Cardiac muscle cell (in vitro differentiated cells and primary cell): ENCODE measurements around the gene CFAP20DC. TPM values are rescaled to one million over a fixed set of nuclear protein-coding genes. Genes with fewer than 3 reads are reported as not detected.

Experiments used
- DNase-seq, 2 donors: peaks; one replicate each; pipeline versions ENCODE4 v3.0.0 to v3.0.0-alpha.2; 2010 to 2017; ENCODE audit warnings: low read depth in 1 of 2, low spot score in 1 of 2
- H3K27ac ChIP-seq: fragments of 200-600 bp; sonication (generic); 2 replicates; pipeline ENCODE4 v1.5.1; 2016
- H3K27me3 ChIP-seq: fragments of 200-600 bp; sonication (generic); 2 replicates; pipeline ENCODE4 v1.6.0; 2016; ENCODE audit warnings: control low read depth
- H3K36me3 ChIP-seq: fragments of 200-600 bp; sonication (generic); 2 replicates; pipeline ENCODE4 v1.5.1; 2016; ENCODE audit warnings: control low read depth
- H3K4me1 ChIP-seq: fragments of 200-600 bp; sonication (generic); 2 replicates; pipeline ENCODE4 v1.8.1; 2017; ENCODE audit warnings: low read depth, mild to moderate bottlenecking, mixed run types
- H3K4me3 ChIP-seq: fragments of 200-600 bp; sonication (generic); 2 replicates; pipeline ENCODE4 v1.5.1; 2016; ENCODE audit warnings: mild to moderate bottlenecking
- H3K9me3 ChIP-seq: fragments of 200-600 bp; sonication (generic); 2 replicates; pipeline ENCODE4 v1.5.1; 2017; ENCODE audit warnings: low read depth, mild to moderate bottlenecking, control low read depth
- polyA plus RNA-seq: library from polyadenylated mRNA; unstranded; fragments of >200 nt; fragmentation: Nextera tagmentation; extraction: Ambion mirVana; gene quantifications from 2 replicates; pipeline ENCODE4 v1.2.1, GENCODE V29; 2016
- total RNA-seq: library from RNA; depleted of rRNA; stranded (reverse); fragments of >200 nt; gene quantifications from 2 replicates; pipeline ENCODE4 v1.2.3, GENCODE V29; 2016
- TF ChIP-seq, protein P1 (sequence below): IDR thresholded peaks from 2 replicates; pipeline ENCODE4 v1.5.1; 2012; ENCODE audit warnings: low read depth, mild to moderate bottlenecking, low read length

Gene CFAP20DC
- total and polyA plus RNA-seq, 2 experiments from 2014 or later: 0.53 to 1.3 TPM

DNA sequence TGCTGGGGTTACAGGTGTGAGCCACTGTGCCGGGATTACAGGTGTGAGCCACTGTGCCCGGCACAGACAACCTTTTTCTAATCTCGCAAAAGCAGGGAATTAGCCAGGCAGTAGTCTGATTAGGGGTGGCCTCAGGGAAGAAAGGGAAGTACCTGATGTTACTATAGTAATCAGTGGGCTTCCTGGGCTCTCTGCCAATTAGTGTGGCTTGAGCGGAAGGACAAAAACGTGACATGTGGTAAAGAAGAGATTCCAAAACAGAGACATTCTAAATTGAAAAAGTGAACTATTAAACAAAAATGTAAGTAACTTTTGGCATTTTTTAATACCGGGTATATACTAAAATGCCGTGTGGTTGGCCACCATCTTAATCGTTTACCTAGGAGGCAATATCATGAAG, 48.1 kb downstream of the CFAP20DC start:
- H3K27me3 ChIP-seq: no peaks in the 10 kb centered on the region
- no peaks in the 10 kb centered on the region for H3K9me3 ChIP-seq
- no peak overlapping the region for H3K4me3 ChIP-seq
- H3K36me3 ChIP-seq: no peaks in the 10 kb centered on the region
- H3K4me1 ChIP-seq: no peaks in the 10 kb centered on the region
- TF ChIP-seq, protein P1, sequence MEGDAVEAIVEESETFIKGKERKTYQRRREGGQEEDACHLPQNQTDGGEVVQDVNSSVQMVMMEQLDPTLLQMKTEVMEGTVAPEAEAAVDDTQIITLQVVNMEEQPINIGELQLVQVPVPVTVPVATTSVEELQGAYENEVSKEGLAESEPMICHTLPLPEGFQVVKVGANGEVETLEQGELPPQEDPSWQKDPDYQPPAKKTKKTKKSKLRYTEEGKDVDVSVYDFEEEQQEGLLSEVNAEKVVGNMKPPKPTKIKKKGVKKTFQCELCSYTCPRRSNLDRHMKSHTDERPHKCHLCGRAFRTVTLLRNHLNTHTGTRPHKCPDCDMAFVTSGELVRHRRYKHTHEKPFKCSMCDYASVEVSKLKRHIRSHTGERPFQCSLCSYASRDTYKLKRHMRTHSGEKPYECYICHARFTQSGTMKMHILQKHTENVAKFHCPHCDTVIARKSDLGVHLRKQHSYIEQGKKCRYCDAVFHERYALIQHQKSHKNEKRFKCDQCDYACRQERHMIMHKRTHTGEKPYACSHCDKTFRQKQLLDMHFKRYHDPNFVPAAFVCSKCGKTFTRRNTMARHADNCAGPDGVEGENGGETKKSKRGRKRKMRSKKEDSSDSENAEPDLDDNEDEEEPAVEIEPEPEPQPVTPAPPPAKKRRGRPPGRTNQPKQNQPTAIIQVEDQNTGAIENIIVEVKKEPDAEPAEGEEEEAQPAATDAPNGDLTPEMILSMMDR: no peak
- H3K27ac ChIP-seq: no peak overlapping the region
- DNase-seq: no peak

DNA sequence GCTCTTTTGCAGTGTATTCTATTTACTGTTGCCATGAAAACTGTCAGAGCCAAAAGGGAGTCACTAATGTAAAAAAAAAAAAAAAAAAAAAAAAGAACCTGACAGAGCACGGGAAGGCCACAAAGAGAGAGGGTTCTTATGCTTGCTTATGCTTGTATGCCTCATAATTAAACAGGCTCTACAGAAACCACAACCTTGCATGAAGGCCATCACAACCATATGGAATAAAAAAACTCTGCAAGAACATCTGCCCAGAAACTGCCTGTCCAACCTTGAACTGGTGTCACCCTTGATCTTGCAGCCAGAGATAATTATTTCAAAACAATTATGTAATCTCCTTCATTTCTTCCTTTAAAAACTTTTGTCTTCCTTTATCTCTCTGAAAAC, 50.1 kb downstream of the CFAP20DC start:
- Histone ChIP-seq H3K36me3 (no peaks in the 10 kb centered on the region), H3K4me3 (no peak overlapping the region), H3K4me1 (no peaks in the 10 kb centered on the region), H3K27me3 (no peaks in the 10 kb centered on the region), H3K9me3 (no peaks in the 10 kb centered on the region), H3K27ac (no peak overlapping the region)
- TF ChIP-seq, protein P1: no peak
- DNase-seq: peak in 1 of 2 donors; percentile 4

DNA sequence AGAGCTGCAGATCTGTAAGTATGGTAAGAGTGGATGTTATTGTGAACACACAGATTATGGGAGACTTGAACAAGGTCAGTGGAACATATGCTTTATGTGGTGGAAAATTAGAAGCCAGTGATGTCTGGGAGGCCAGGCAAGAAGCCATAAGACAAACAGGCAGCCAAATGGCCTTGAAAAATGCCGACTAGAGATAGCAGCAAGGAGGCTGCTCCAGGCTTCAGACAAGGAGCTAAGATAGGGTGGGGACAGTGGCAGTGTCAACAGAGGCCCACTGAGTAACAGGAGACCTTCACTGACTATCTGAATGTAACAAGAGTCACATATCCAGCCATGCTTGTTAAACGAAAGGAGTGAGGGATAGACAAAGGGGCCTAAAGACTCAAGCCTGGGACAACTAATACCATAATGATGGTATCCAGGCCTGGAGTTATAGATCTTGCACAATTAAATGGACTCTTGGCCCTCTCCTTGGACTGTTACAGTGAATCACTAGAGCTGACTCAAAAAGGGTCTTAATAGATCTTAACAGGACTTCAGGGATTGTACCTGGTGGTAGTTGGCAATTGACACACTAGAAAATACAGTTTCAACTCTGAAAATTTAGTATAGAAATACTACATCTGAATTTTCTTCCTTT, 50.6 kb downstream of the CFAP20DC start:
- no peaks in the 10 kb centered on the region for H3K4me1 ChIP-seq
- H3K4me3 ChIP-seq: no peak overlapping the region
- H3K27ac ChIP-seq: no peak overlapping the region
- DNase-seq: peak in 1 of 2 donors; percentile 7
- no peaks in the 10 kb centered on the region for H3K36me3 ChIP-seq
- H3K27me3 ChIP-seq: no peaks in the 10 kb centered on the region
- no peaks in the 10 kb centered on the region for H3K9me3 ChIP-seq
- TF ChIP-seq, protein P1: no peak

DNA sequence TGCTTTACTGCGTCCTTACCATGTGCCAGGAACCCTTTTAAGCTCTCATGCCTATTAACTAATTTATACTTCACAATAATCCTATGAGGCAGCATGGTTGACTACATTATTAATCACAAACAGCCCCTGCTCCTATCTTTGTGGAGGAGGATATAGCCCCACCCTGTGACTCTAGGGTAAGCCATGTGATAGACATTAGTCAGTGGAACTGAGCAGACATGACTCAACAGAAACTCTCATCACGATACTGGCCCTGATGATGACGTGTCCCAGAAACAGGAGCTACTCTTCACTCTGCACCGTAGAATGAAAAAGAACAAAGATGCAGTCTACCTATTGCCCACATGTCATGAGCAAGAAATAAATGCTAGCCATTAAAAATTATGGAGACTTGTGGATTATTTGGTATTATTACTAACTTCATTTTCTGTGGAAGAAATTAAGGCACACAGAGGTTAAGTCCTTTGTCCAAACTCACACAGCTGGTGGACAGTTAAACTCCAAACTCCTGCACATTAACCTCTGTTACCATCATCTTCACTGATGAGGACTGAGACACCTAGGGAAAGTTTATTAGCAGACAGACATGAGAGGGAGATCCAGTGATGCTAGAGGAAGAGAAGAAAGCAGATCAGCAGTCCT, 51.2 kb downstream of the CFAP20DC start:
- peak in 1 of 2 donors; percentile 80 for DNase-seq
- Histone ChIP-seq H3K9me3 (no peaks in the 10 kb centered on the region), H3K27me3 (no peaks in the 10 kb centered on the region), H3K4me1 (no peaks in the 10 kb centered on the region), H3K4me3 (no peak overlapping the region), H3K27ac (no peak overlapping the region), H3K36me3 (no peaks in the 10 kb centered on the region)
- TF ChIP-seq, protein P1: no peak

DNA sequence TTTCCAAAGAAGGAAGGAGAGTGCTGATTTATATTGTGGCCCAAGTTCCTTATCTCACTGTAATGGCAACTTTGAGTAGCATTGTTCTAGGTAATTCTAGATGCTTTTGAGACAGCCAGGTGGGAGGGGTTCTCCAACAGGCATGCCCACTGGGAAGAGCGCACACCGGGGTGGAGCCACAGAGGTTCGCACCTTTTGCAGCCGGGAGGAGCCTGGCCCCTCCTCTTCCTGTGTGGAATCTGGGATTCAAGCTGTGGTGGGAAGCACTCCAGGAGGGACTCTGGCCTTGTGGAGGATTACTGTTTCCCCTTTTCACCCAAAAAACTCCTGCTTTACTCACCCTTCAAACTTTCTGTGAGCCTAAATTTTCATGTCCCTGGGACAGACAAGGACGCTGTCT, 53.1 kb downstream of the CFAP20DC start:
- H3K27me3 ChIP-seq: no peaks in the 10 kb centered on the region
- TF ChIP-seq, protein P1: no peak
- no peaks in the 10 kb centered on the region for H3K9me3 ChIP-seq
- H3K4me3 ChIP-seq: no peak overlapping the region
- H3K36me3 ChIP-seq: no peaks in the 10 kb centered on the region
- no peak for DNase-seq
- no peaks in the 10 kb centered on the region for H3K4me1 ChIP-seq
- H3K27ac ChIP-seq: no peak overlapping the region
